Measurements from ENCODE around the gene SLC8B1. TPM values are rescaled to one million over a fixed set of nuclear protein-coding genes. Genes with fewer than 3 reads are reported as not detected.

SLC8B1 gene
- total and polyA plus RNA-seq, 8 donors = 10.5 to 40.1 (median 12.9) TPM

- H3K36me3 ChIP-seq = peaks cover 0 to 13% of the 10 kb centered on the region in 2 donors
- TF ChIP-seq CTCF (IDR thresholded peaks at IDR 0.05) = no peak
- ATAC-seq (no peak), DNase-seq (no peak)
- no peak overlapping the region for H3K27ac ChIP-seq
- H3K4me1 ChIP-seq = peaks cover 0 to 1% of the 10 kb centered on the region in 2 donors
- H3K9me3 ChIP-seq = peaks cover 0 to 7% of the 10 kb centered on the region in 2 donors
- intact Hi-C loops (cut with DNase I) = no loop called here
- H3K27me3 ChIP-seq = no peaks in the 10 kb centered on the region
- no peak overlapping the region for H3K4me3 ChIP-seq
Observed at GRCh38 chr12:113252494-113252893, 82.4 kb downstream of the SLC8B1 start.

- TF ChIP-seq CTCF (IDR thresholded peaks at IDR 0.05) = no peak
- peaks cover 0 to 7% of the 10 kb centered on the region in 2 donors for H3K9me3 ChIP-seq
- intact Hi-C loops (cut with DNase I) = no loop called here
- H3K36me3 ChIP-seq = peaks cover 0 to 13% of the 10 kb centered on the region in 2 donors
- peaks cover 6 to 11% of the 10 kb centered on the region in 2 donors for H3K4me1 ChIP-seq
- H3K27ac ChIP-seq = no peak overlapping the region
- no peak for ATAC-seq
- no peak overlapping the region for H3K4me3 ChIP-seq
- H3K27me3 ChIP-seq = no peaks in the 10 kb centered on the region
- DNase-seq = no peak
Observed at GRCh38 chr12:113251404-113252070, 83.4 kb downstream of the SLC8B1 start.

- intact Hi-C loops (cut with DNase I) = no loop called here
- no peak for DNase-seq
- no peaks in the 10 kb centered on the region for H3K27me3 ChIP-seq
- ATAC-seq = no peak
- no peak overlapping the region for H3K4me3 ChIP-seq
- H3K36me3 ChIP-seq = peaks cover 0 to 13% of the 10 kb centered on the region in 2 donors
- TF ChIP-seq CTCF (IDR thresholded peaks at IDR 0.05) = no peak
- no peak overlapping the region for H3K27ac ChIP-seq
- H3K4me1 ChIP-seq = peaks cover 17 to 24% of the 10 kb centered on the region in 2 donors
- peaks cover 0 to 7% of the 10 kb centered on the region in 2 donors for H3K9me3 ChIP-seq
Observed at GRCh38 chr12:113250045-113250444, 84.9 kb downstream of the SLC8B1 start.

GRCh38 chr12:113249546-113249945, 85.4 kb downstream of the SLC8B1 start:
- H3K4me3 ChIP-seq = no peak overlapping the region
- peaks cover 22 to 29% of the 10 kb centered on the region in 2 donors for H3K4me1 ChIP-seq
- no peak for ATAC-seq
- peaks cover 0 to 7% of the 10 kb centered on the region in 2 donors for H3K9me3 ChIP-seq
- TF ChIP-seq CTCF (IDR thresholded peaks at IDR 0.05) = no peak
- DNase-seq = no peak
- no peaks in the 10 kb centered on the region for H3K27me3 ChIP-seq
- no peak overlapping the region for H3K27ac ChIP-seq
- intact Hi-C loops (cut with DNase I) = no loop called here
- peaks cover 0 to 13% of the 10 kb centered on the region in 2 donors for H3K36me3 ChIP-seq

GRCh38 chr12:113248842-113249435, 86.0 kb downstream of the SLC8B1 start:
- intact Hi-C loops (cut with DNase I) = no loop called here
- DNase-seq (no peak), ATAC-seq (no peak)
- H3K36me3 ChIP-seq = peaks cover 0 to 13% of the 10 kb centered on the region in 2 donors
- no peak for TF ChIP-seq CTCF (IDR thresholded peaks at IDR 0.05)
- no peak overlapping the region for H3K27ac ChIP-seq
- H3K27me3 ChIP-seq = no peaks in the 10 kb centered on the region
- H3K9me3 ChIP-seq = peaks cover 0 to 7% of the 10 kb centered on the region in 2 donors
- H3K4me3 ChIP-seq = no peak overlapping the region
- peaks cover 28 to 35% of the 10 kb centered on the region in 2 donors for H3K4me1 ChIP-seq

Data from left lung (tissue), 10 donors.